Neural progenitor cell (in vitro differentiated cells): ENCODE results near the gene ARTN. TPM values are rescaled to one million over a fixed set of nuclear protein-coding genes. Genes with fewer than 3 reads are reported as not detected.

ENCODE experiments used
- DNase-seq: peaks from one replicate; pipeline ENCODE4 v3.0.0-alpha.2; 2016; ENCODE audit warnings: low spot score
- H2AFZ ChIP-seq: fragments of 200-600 bp; sonication (generic); replicated peaks from 2 replicates; pipeline ENCODE4 v1.6.1; 2016; ENCODE audit warnings: antibody characterized with exemption
- H3F3A ChIP-seq: fragments of 200-600 bp; sonication (generic); 2 replicates; pipeline ENCODE4 v1.6.1; 2016; ENCODE audit warnings: antibody characterized with exemption, low read depth
- H3K27ac ChIP-seq: fragments of 200-600 bp; sonication (generic); 2 replicates; pipeline ENCODE4 v1.5.1; 2016; ENCODE audit warnings: mild to moderate bottlenecking
- H3K27me3 ChIP-seq: fragments of 200-600 bp; sonication (generic); 2 replicates; pipeline ENCODE4 v1.6.1; 2016; ENCODE audit warnings: mild to moderate bottlenecking, moderate library complexity
- H3K36me3 ChIP-seq: fragments of 200-600 bp; sonication (generic); 2 replicates; pipeline ENCODE4 v1.5.1; 2016
- H3K4me1 ChIP-seq: fragments of 200-600 bp; sonication (generic); 2 replicates; pipeline ENCODE4 v1.6.1; 2016; ENCODE audit warnings: mixed run types
- H3K4me2 ChIP-seq: fragments of 200-600 bp; sonication (generic); 2 replicates; pipeline ENCODE4 v1.6.1; 2016
- H3K4me3 ChIP-seq: fragments of 200-600 bp; sonication (generic); 2 replicates; pipeline ENCODE4 v1.5.1; 2016
- H3K79me2 ChIP-seq: fragments of 200-600 bp; sonication (generic); 2 replicates; pipeline ENCODE4 v1.6.1; 2016; ENCODE audit warnings: low read depth
- H3K9ac ChIP-seq: fragments of 200-600 bp; sonication (generic); 2 replicates; pipeline ENCODE4 v1.6.1; 2016
- H3K9me3 ChIP-seq: fragments of 200-600 bp; sonication (generic); 2 replicates; pipeline ENCODE4 v1.5.1; 2016; ENCODE audit warnings: low read depth
- H4K20me1 ChIP-seq: fragments of 200-600 bp; sonication (generic); 2 replicates; pipeline ENCODE4 v1.6.1; 2016; ENCODE audit warnings: low read depth
- H3K27ac Mint-ChIP-seq: 3 replicates; pipeline ENCODE4 v1.8.0; 2021; ENCODE audit warnings: mixed read lengths
- H3K27me3 Mint-ChIP-seq: 2 replicates; pipeline ENCODE4 v1.8.0; 2022; ENCODE audit warnings: low read depth, mild to moderate bottlenecking, inconsistent platforms, moderate library complexity, mixed read lengths; ENCODE audit not compliant: insufficient read depth
- H3K36me3 Mint-ChIP-seq: 3 replicates; pipeline ENCODE4 v1.8.0; 2021; ENCODE audit warnings: mixed read lengths
- H3K4me1 Mint-ChIP-seq: 3 replicates; pipeline ENCODE4 v1.8.0; 2021; ENCODE audit warnings: mixed read lengths
- H3K4me3 Mint-ChIP-seq: 3 replicates; pipeline ENCODE4 v1.8.0; 2021; ENCODE audit warnings: mild to moderate bottlenecking, moderate library complexity, mixed read lengths
- H3K9me3 Mint-ChIP-seq: 3 replicates; pipeline ENCODE4 v1.8.0; 2020; ENCODE audit warnings: mixed read lengths
- CTCF ChIP-seq: fragments of 200-600 bp; sonication (generic); IDR thresholded peaks from 2 replicates; pipeline ENCODE4 v1.5.1; 2017; ENCODE audit warnings: antibody characterized with exemption, mild to moderate bottlenecking
- EZH2 ChIP-seq: fragments of 200-600 bp; sonication (generic); IDR thresholded peaks from 2 replicates; pipeline ENCODE4 v1.6.1; 2017; ENCODE audit warnings: antibody characterized with exemption, mild to moderate bottlenecking, moderate library complexity
- EZH2phosphoT487 ChIP-seq: fragments of 200-600 bp; sonication (generic); IDR thresholded peaks from 2 replicates; pipeline ENCODE4 v1.6.1; 2017; ENCODE audit warnings: antibody characterized with exemption
- total RNA-seq: library from RNA; depleted of rRNA; stranded (reverse); fragments of >200 nt; gene quantifications from 2 replicates; pipeline ENCODE4 v1.2.3, GENCODE V29; 2015; ENCODE audit warnings: low replicate concordance

ARTN gene
- total RNA-seq, 1 donor from 2014 or later: 4.1 TPM

DNA sequence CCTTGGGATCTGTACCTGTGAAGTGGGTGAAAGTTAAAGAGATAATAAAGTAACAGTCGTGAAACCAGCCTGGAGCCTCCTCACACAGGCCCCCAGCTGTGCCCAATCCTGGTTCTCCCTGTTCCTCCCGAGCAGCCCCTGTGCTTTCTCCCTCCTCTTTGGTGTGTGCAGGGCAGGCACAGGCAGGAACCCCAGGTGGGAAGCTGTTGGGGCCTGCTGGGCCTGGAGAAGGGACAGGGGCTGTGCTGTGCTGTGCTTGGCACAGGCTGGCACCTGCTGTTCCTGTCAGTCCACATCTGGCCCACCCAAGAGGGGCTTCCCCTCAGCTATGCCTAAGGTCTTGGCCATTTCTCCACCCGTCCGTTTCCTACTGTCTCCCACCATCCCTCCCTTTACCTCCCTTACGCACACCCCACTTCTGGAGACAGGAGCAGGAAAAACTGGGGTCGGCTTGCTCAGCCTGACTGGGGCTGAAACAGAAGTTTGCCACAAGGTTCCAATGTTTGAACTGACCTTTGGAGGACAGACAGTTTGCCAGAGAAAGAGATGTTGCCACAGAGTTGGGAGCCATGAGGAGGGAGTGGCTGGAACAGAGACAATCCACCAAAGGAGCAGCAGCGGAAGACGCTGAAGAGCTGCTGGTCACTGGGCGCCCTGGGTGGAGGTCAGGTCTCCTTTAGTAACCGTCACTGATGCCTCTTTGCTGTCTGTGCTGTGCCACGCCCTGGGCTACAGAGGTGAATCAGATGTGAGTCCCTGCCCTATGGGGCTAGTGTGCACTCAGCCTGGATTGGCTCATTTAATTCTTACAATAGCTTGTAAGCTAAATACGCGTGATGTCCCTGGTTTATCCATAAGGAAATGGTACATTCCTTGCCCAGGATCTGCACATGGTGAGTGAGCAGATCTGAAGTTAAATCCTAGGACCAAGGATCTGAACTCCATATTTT, 18.8 kb upstream of the ARTN start:
- peaks cover 15% of the 10 kb centered on the region for H4K20me1 ChIP-seq
- TF ChIP-seq EZH2: no peak
- Mint-ChIP-seq H3K27me3 (peaks cover 4% of the 10 kb centered on the region), H3K4me3 (no peak overlapping the region), H3K9me3 (no peaks in the 10 kb centered on the region), H3K27ac (no peak overlapping the region), H3K4me1 (peaks cover 22% of the 10 kb centered on the region), H3K36me3 (no peaks in the 10 kb centered on the region)
- H3K79me2 ChIP-seq: no peaks in the 10 kb centered on the region
- no peak for DNase-seq
- H3K4me3 ChIP-seq: no peak overlapping the region
- peaks cover 25% of the 10 kb centered on the region for H3K4me1 ChIP-seq
- H2AFZ ChIP-seq: no peak overlapping the region
- no peak overlapping the region for H3K4me2 ChIP-seq
- no peak overlapping the region for H3K27ac ChIP-seq
- H3K27me3 ChIP-seq: no peaks in the 10 kb centered on the region
- no peaks in the 10 kb centered on the region for H3K36me3 ChIP-seq
- H3F3A ChIP-seq: peaks cover 20% of the 10 kb centered on the region
- no peaks in the 10 kb centered on the region for H3K9me3 ChIP-seq
- no peak overlapping the region for H3K9ac ChIP-seq

DNA sequence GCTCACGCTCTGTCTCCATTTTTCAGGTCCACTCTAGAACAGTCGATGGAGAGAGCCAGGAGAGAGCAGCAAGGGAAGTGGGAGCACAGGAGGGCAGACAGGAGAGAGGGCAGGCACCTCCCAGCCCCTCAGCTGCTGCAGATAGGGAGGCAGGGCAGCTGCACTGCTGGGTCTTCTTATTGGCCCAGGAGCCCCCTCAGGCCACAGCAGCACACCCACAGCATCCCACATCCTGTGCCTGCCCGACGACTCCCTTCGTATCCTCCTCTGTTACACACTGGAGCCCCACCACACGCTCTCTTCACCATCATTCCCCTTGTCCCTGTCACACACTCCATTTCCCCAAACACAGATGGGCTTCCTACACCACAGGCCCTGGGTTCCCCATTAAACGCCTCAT, 13.7 kb upstream of the ARTN start:
- Histone ChIP-seq H3K4me3 (no peak overlapping the region), H3F3A (peaks cover 4% of the 10 kb centered on the region), H3K27me3 (no peaks in the 10 kb centered on the region), H3K36me3 (no peaks in the 10 kb centered on the region), H3K79me2 (no peaks in the 10 kb centered on the region), H3K4me1 (no peaks in the 10 kb centered on the region), H3K9ac (no peak overlapping the region), H2AFZ (no peak overlapping the region), H3K27ac (no peak overlapping the region), H3K4me2 (no peak overlapping the region), H3K9me3 (no peaks in the 10 kb centered on the region), H4K20me1 (no peaks in the 10 kb centered on the region)
- DNase-seq: no peak
- Mint-ChIP-seq H3K9me3 (no peaks in the 10 kb centered on the region), H3K36me3 (peaks cover 7% of the 10 kb centered on the region), H3K4me1 (no peaks in the 10 kb centered on the region), H3K27ac (no peak overlapping the region), H3K4me3 (no peak overlapping the region), H3K27me3 (peaks cover 7% of the 10 kb centered on the region)
- no peak for TF ChIP-seq CTCF
- TF ChIP-seq EZH2: no peak

- no peak for DNase-seq
- no peaks in the 10 kb centered on the region for H3K9me3 ChIP-seq
- H3K27me3 ChIP-seq: no peaks in the 10 kb centered on the region
- H4K20me1 ChIP-seq: no peaks in the 10 kb centered on the region
- H3F3A ChIP-seq: peaks cover 4% of the 10 kb centered on the region
- H2AFZ ChIP-seq: no peak overlapping the region
- no peaks in the 10 kb centered on the region for H3K79me2 ChIP-seq
- H3K36me3 Mint-ChIP-seq: peaks cover 15% of the 10 kb centered on the region
- no peak overlapping the region for H3K4me3 Mint-ChIP-seq
- no peak for TF ChIP-seq EZH2
- TF ChIP-seq CTCF: no peak
- no peak for TF ChIP-seq EZH2phosphoT487
- H3K4me1 ChIP-seq: no peaks in the 10 kb centered on the region
- no peak overlapping the region for H3K4me3 ChIP-seq
- no peaks in the 10 kb centered on the region for H3K9me3 Mint-ChIP-seq
- no peak overlapping the region for H3K27ac Mint-ChIP-seq
- peaks cover 5% of the 10 kb centered on the region for H3K27me3 Mint-ChIP-seq
- no peaks in the 10 kb centered on the region for H3K36me3 ChIP-seq
- no peak overlapping the region for H3K27ac ChIP-seq
- H3K9ac ChIP-seq: no peak overlapping the region
- no peaks in the 10 kb centered on the region for H3K4me1 Mint-ChIP-seq
- no peak overlapping the region for H3K4me2 ChIP-seq
Observed at GRCh38 chr1:43921022-43921421, 12.6 kb upstream of the ARTN start.

- Mint-ChIP-seq H3K27me3 (peaks cover 5% of the 10 kb centered on the region), H3K4me1 (peaks cover under 1% of the 10 kb centered on the region), H3K4me3 (no peak overlapping the region), H3K36me3 (peaks cover 25% of the 10 kb centered on the region), H3K9me3 (no peaks in the 10 kb centered on the region), H3K27ac (no peak overlapping the region)
- H3K9ac ChIP-seq: no peak overlapping the region
- no peaks in the 10 kb centered on the region for H3K4me1 ChIP-seq
- H3K9me3 ChIP-seq: no peaks in the 10 kb centered on the region
- H3K27me3 ChIP-seq: no peaks in the 10 kb centered on the region
- H3K79me2 ChIP-seq: no peaks in the 10 kb centered on the region
- no peak for DNase-seq
- TF ChIP-seq EZH2 (no peak), EZH2phosphoT487 (no peak), CTCF (no peak)
- no peak overlapping the region for H3K4me3 ChIP-seq
- H3K27ac ChIP-seq: no peak overlapping the region
- H3F3A ChIP-seq: no peaks in the 10 kb centered on the region
- no peaks in the 10 kb centered on the region for H3K36me3 ChIP-seq
- no peaks in the 10 kb centered on the region for H4K20me1 ChIP-seq
- H2AFZ ChIP-seq: no peak overlapping the region
- H3K4me2 ChIP-seq: no peak overlapping the region
Observed at GRCh38 chr1:43924516-43924915, 9.1 kb upstream of the ARTN start.
